Panc1 (cell line): ENCODE measurements around the gene FOSL2. TPM values are rescaled to one million over a fixed set of nuclear protein-coding genes. Genes with fewer than 3 reads are reported as not detected.

Source experiments
- ATAC-seq: fragments of 200-7000 bp; cut with Tn5 transposase; 2 replicates; pipeline ENCODE4 v1.9.1; 2020; ENCODE audit warnings: mild to moderate bottlenecking, moderate library complexity
- BruUV-seq: library from RNA; stranded (reverse); fragments of 400-500 nt; replicated peaks from 2 replicates; lab custom pipeline; 2021; lab: Mats Ljungman, UMichigan
- CTCF ChIA-PET: fragments of 300-600 bp; sonication (Branson Sonifier 250); formaldehyde crosslinking; loops from one replicate; lab custom pipeline; 2022; ENCODE audit warnings: antibody characterized with exemption; lab: Charles Lee
- POLR2A ChIA-PET: fragments of 300-600 bp; sonication (Branson Sonifier 250); formaldehyde crosslinking; loops from one replicate; lab custom pipeline; 2022; ENCODE audit warnings: antibody characterized with exemption; lab: Charles Lee
- DNase-seq: peaks from one replicate; pipeline ENCODE4 v3.0.0-alpha.2; 2010; ENCODE audit warnings: low read depth, low spot score
- H3K27ac ChIP-seq: 2 replicates; pipeline ENCODE4 v1.5.1; 2011; ENCODE audit warnings: mild to moderate bottlenecking, low read length, inconsistent platforms
- H3K27me3 ChIP-seq: fragments of 200-500 bp; sonication (Bioruptor generic); 2 replicates; pipeline ENCODE4 v1.6.0; 2014; ENCODE audit warnings: low read length, inconsistent platforms; ENCODE audit not compliant: control insufficient read depth, insufficient read depth
- H3K36me3 ChIP-seq: fragments of 200-500 bp; sonication (Bioruptor generic); 2 replicates; pipeline ENCODE4 v1.5.1; 2014; ENCODE audit warnings: inconsistent platforms, mild to moderate bottlenecking, low read length, moderate library complexity; ENCODE audit not compliant: control insufficient read depth, insufficient read depth
- H3K4me1 ChIP-seq: 2 replicates; pipeline ENCODE4 v1.5.1; 2011; ENCODE audit warnings: inconsistent platforms, mild to moderate bottlenecking, low read length, moderate library complexity; ENCODE audit not compliant: control insufficient read depth, insufficient read depth
- H3K4me3 ChIP-seq, 2 experiments: 2 replicates each; pipeline ENCODE4 v1.5.1; 2011 to 2012; ENCODE audit warnings: low read depth in 2 of 2, low read length in 2 of 2, mild to moderate bottlenecking in 2 of 2, inconsistent platforms in 1 of 2, moderate library complexity in 1 of 2
- H3K9me3 ChIP-seq: fragments of 200-500 bp; sonication (Bioruptor generic); 2 replicates; pipeline ENCODE4 v1.5.1; 2014; ENCODE audit warnings: low read depth, mild to moderate bottlenecking, inconsistent platforms, low read length, moderate library complexity; ENCODE audit not compliant: control insufficient read depth, insufficient read depth
- CTCF ChIP-seq: fragments of 450-650 bp; IDR thresholded peaks from 2 replicates; pipeline ENCODE4 v1.5.1; 2017; ENCODE audit warnings: mild to moderate bottlenecking
- POLR2AphosphoS5 ChIP-seq: IDR thresholded peaks from 2 replicates; pipeline ENCODE4 v1.6.1; 2012; ENCODE audit warnings: mild to moderate bottlenecking, low read depth, low read length, moderate library complexity
- REST ChIP-seq, 2 experiments: IDR thresholded peaks; 2 replicates each; pipeline ENCODE4 v1.6.1; 2011 to 2012; ENCODE audit warnings: low read depth in 2 of 2, control low read depth in 1 of 2, low read length in 1 of 2, mild to moderate bottlenecking in 1 of 2, moderate library complexity in 1 of 2; ENCODE audit not compliant: insufficient read depth in 1 of 2
- SIN3A ChIP-seq: IDR thresholded peaks from 2 replicates; pipeline ENCODE4 v1.6.1; 2012; ENCODE audit warnings: low read depth, mild to moderate bottlenecking, low read length, moderate library complexity, borderline replicate concordance; ENCODE audit not compliant: insufficient read depth
- TCF7L2 ChIP-seq: IDR thresholded peaks from 2 replicates; pipeline ENCODE4 v1.6.1; 2011; ENCODE audit warnings: mild to moderate bottlenecking, low read depth, low read length, inconsistent platforms
- in situ Hi-C: cut with HindIII; loops from 2 replicates; pipeline ENCODE4 v1.10.0; 2016; ENCODE audit warnings: low sequenced_read_pairs, low pct_unique_long_range_greater_than_20kb
- intact Hi-C: fragments of 100-400 bp; cut with micrococcal nuclease; formaldehyde crosslinking; loops from one replicate; pipeline ENCODE4 v1.10.0; 2022; ENCODE audit not compliant: unreplicated experiment
- total RNA-seq: library from RNA; stranded (reverse); gene quantifications from one replicate; pipeline ENCODE4 v1.2.1, GENCODE V29; 2021; ENCODE audit not compliant: unreplicated experiment

FOSL2 gene
- total RNA-seq, 1 experiment from 2014 or later = 29.0 TPM

GRCh38 chr2:28463211-28463816 lies 70.7 kb downstream of the FOSL2 start:
- H3K4me1 ChIP-seq = no peaks in the 10 kb centered on the region
- H3K4me3 ChIP-seq = no peak overlapping the region
- TF ChIP-seq CTCF (no peak), REST (IDR thresholded peaks at IDR 0.05; ENCODE audit: insufficient read depth in 1 of 2, low read depth in 2 of 2, low read length in 1 of 2) (no peak), SIN3A (no peak), POLR2AphosphoS5 (no peak), TCF7L2 (no peak)
- H3K27me3 ChIP-seq = 0 out of 2 replicates have a peak, but pooled peaks cover 2% of the 10 kb centered on the region
- BruUV-seq = no TSS peak
- no peaks in the 10 kb centered on the region for H3K36me3 ChIP-seq
- intact Hi-C loops = no loop called here
- ChIA-PET POLR2A (no interaction called here), CTCF (no interaction called here)
- in situ Hi-C loops = no loop called here
- peaks cover 3% of the 10 kb centered on the region; the same call in 1 of the 2 replicates for H3K9me3 ChIP-seq
- DNase-seq = no peak
- no peak for ATAC-seq
- H3K27ac ChIP-seq = no peak overlapping the region

GRCh38 chr2:28463893-28464292 lies 71.2 kb downstream of the FOSL2 start:
- Histone ChIP-seq H3K36me3 (no peaks in the 10 kb centered on the region), H3K27ac (no peak overlapping the region), H3K9me3 (peaks cover 3% of the 10 kb centered on the region; the same call in 1 of the 2 replicates), H3K27me3 (0 out of 2 replicates have a peak, but pooled peaks cover 2% of the 10 kb centered on the region), H3K4me3 (no peak overlapping the region), H3K4me1 (no peaks in the 10 kb centered on the region)
- TF ChIP-seq CTCF (no peak), POLR2AphosphoS5 (no peak), TCF7L2 (no peak), REST (IDR thresholded peaks at IDR 0.05; ENCODE audit: insufficient read depth in 1 of 2, low read depth in 2 of 2, low read length in 1 of 2) (no peak), SIN3A (no peak)
- no peak for DNase-seq
- ATAC-seq = no peak
- in situ Hi-C loops = no loop called here
- ChIA-PET POLR2A (no interaction called here), CTCF (no interaction called here)
- no TSS peak for BruUV-seq
- intact Hi-C loops = no loop called here
